ENCODE data around the gene S100A9.

Gene S100A9

GRCh38 chr1:153368495-153368894 is 10.8 kb downstream of the S100A9 start:
- no peak for TF ChIP-seq CTCF (conservative IDR thresholded peaks at IDR 0.05; ENCODE audit: low read depth, low read length)
- Histone ChIP-seq H3K4me3 (IDR thresholded peaks at IDR 0.05; ENCODE audit: insufficient read depth, low read depth, low read length) (no peak overlapping the region), H4K20me1 (ENCODE audit: insufficient read depth) (no peaks in the 10 kb centered on the region), H3K27me3 (ENCODE audit: insufficient read depth, low read depth) (no peaks in the 10 kb centered on the region), H3K4me2 (no peak overlapping the region), H3K36me3 (ENCODE audit: insufficient read depth) (no peaks in the 10 kb centered on the region), H2AFZ (ENCODE audit: low read depth) (no peak overlapping the region), H3K9ac (no peak overlapping the region), H3K79me2 (ENCODE audit: insufficient read depth, low read depth) (no peaks in the 10 kb centered on the region), H3K4me1 (ENCODE audit: low read depth, poor library complexity, severe bottlenecking) (no peaks in the 10 kb centered on the region), H3K27ac (no peak overlapping the region)

GRCh38 chr1:153370146-153370545 is 12.5 kb downstream of the S100A9 start:
- no peak overlapping the region for H3K27ac ChIP-seq
- no peak for TF ChIP-seq CTCF (conservative IDR thresholded peaks at IDR 0.05; ENCODE audit: low read depth, low read length)
- no peaks in the 10 kb centered on the region for H3K27me3 ChIP-seq (ENCODE audit: insufficient read depth, low read depth)
- no peak overlapping the region for H3K9ac ChIP-seq
- no peak overlapping the region for H3K4me2 ChIP-seq
- H3K79me2 ChIP-seq (ENCODE audit: insufficient read depth, low read depth), result no peaks in the 10 kb centered on the region
- H3K4me3 ChIP-seq (IDR thresholded peaks at IDR 0.05; ENCODE audit: insufficient read depth, low read depth, low read length), result no peak overlapping the region
- no peaks in the 10 kb centered on the region for H4K20me1 ChIP-seq (ENCODE audit: insufficient read depth)
- no peaks in the 10 kb centered on the region for H3K4me1 ChIP-seq (ENCODE audit: low read depth, poor library complexity, severe bottlenecking)
- H3K36me3 ChIP-seq (ENCODE audit: insufficient read depth), result no peaks in the 10 kb centered on the region
- H2AFZ ChIP-seq (ENCODE audit: low read depth), result no peak overlapping the region

GRCh38 chr1:153371231-153371630 is 13.6 kb downstream of the S100A9 start:
- H3K27me3 ChIP-seq (ENCODE audit: insufficient read depth, low read depth), result no peaks in the 10 kb centered on the region
- H3K27ac ChIP-seq, result no peak overlapping the region
- H3K4me2 ChIP-seq, result no peak overlapping the region
- H3K9ac ChIP-seq, result no peak overlapping the region
- no peak overlapping the region for H2AFZ ChIP-seq (ENCODE audit: low read depth)
- no peaks in the 10 kb centered on the region for H3K79me2 ChIP-seq (ENCODE audit: insufficient read depth, low read depth)
- no peaks in the 10 kb centered on the region for H4K20me1 ChIP-seq (ENCODE audit: insufficient read depth)
- no peak overlapping the region for H3K4me3 ChIP-seq (IDR thresholded peaks at IDR 0.05; ENCODE audit: insufficient read depth, low read depth, low read length)
- no peaks in the 10 kb centered on the region for H3K4me1 ChIP-seq (ENCODE audit: low read depth, poor library complexity, severe bottlenecking)
- no peaks in the 10 kb centered on the region for H3K36me3 ChIP-seq (ENCODE audit: insufficient read depth)
- no peak for TF ChIP-seq CTCF (conservative IDR thresholded peaks at IDR 0.05; ENCODE audit: low read depth, low read length)

- no peaks in the 10 kb centered on the region for H4K20me1 ChIP-seq (ENCODE audit: insufficient read depth)
- H3K4me1 ChIP-seq (ENCODE audit: low read depth, poor library complexity, severe bottlenecking), result no peaks in the 10 kb centered on the region
- no peak overlapping the region for H3K4me2 ChIP-seq
- no peaks in the 10 kb centered on the region for H3K79me2 ChIP-seq (ENCODE audit: insufficient read depth, low read depth)
- H3K4me3 ChIP-seq (IDR thresholded peaks at IDR 0.05; ENCODE audit: insufficient read depth, low read depth, low read length), result no peak overlapping the region
- TF ChIP-seq CTCF (conservative IDR thresholded peaks at IDR 0.05; ENCODE audit: low read depth, low read length), result no peak
- no peak overlapping the region for H3K27ac ChIP-seq
- no peak overlapping the region for H2AFZ ChIP-seq (ENCODE audit: low read depth)
- H3K9ac ChIP-seq, result no peak overlapping the region
- no peaks in the 10 kb centered on the region for H3K27me3 ChIP-seq (ENCODE audit: insufficient read depth, low read depth)
- no peaks in the 10 kb centered on the region for H3K36me3 ChIP-seq (ENCODE audit: insufficient read depth)
These were observed 14.9 kb downstream of the S100A9 start for GRCh38 chr1:153372571-153372970.

- Histone ChIP-seq H3K4me1 (ENCODE audit: low read depth, poor library complexity, severe bottlenecking) (no peaks in the 10 kb centered on the region), H3K9ac (no peak overlapping the region), H3K27ac (no peak overlapping the region), H3K79me2 (ENCODE audit: insufficient read depth, low read depth) (no peaks in the 10 kb centered on the region), H4K20me1 (ENCODE audit: insufficient read depth) (no peaks in the 10 kb centered on the region), H3K36me3 (ENCODE audit: insufficient read depth) (no peaks in the 10 kb centered on the region), H2AFZ (ENCODE audit: low read depth) (no peak overlapping the region), H3K27me3 (ENCODE audit: insufficient read depth, low read depth) (no peaks in the 10 kb centered on the region), H3K4me2 (no peak overlapping the region), H3K4me3 (IDR thresholded peaks at IDR 0.05; ENCODE audit: insufficient read depth, low read depth, low read length) (no peak overlapping the region)
- no peak for TF ChIP-seq CTCF (conservative IDR thresholded peaks at IDR 0.05; ENCODE audit: low read depth, low read length)
These were observed 16.4 kb downstream of the S100A9 start for GRCh38 chr1:153374071-153374470.

Measured in KMS-11 (cell line).